ENCODE data around the gene DHX57. TPM values are rescaled to one million over a fixed set of nuclear protein-coding genes. Genes with fewer than 3 reads are reported as not detected.
"Not testable (repeated sequence)": the region's sequence is repeated elsewhere in the genome, so short reads cannot be mapped to it uniquely, and the experiment has no call there.

Gene DHX57
- total and polyA plus RNA-seq, 5 donors from 2014 or later: 6.2 to 18.0 (median 7.6) TPM

DNA sequence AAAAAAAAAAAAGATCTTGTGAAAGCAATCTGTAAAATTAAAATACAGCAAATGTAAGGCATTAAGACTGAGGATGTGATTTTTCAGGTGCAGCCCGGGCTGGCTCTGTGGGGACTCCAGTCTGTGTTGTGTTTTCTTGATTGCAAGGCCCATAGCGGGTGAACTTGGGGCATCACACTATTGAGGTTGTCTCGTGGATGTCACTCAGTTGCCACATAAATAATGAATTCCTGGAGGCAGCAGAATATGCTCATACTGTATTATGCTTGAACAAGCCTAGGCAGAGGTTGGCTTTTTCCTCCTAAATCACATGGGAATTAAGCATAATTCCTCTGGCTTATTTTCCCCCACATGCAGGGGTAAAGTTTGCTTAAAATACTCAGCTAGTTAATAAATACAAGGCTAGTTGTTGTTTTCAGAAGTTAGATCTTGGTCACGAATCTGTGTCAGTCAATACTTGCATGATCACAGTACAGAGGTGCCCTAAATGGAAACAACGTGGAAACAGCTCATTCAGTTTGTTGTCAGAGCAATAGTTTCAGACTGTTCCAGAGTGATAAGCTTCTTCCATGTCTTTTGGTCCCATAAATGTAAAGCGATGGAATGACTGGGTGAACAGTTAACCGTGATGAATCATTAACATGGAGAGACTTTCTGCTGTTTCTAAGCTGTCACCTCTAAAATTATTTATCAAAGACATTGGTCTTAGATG is 81.3 kb downstream of the DHX57 start:
- H3K4me3 ChIP-seq (ENCODE audit: low read depth, low read length): no peak overlapping the region
- H3K9me3 ChIP-seq (ENCODE audit: control insufficient read depth in 2 of 2, low read length in 2 of 2): no peaks in the 10 kb centered on the region
- no peaks in the 10 kb centered on the region for H3K9me3 Mint-ChIP-seq
- H3K4me1 Mint-ChIP-seq: no peaks in the 10 kb centered on the region
- H3K27ac ChIP-seq (ENCODE audit: insufficient read depth, low read length, poor library complexity, severe bottlenecking): no peak overlapping the region
- peaks cover 13% of the 10 kb centered on the region for H3K36me3 Mint-ChIP-seq
- peaks cover 9% of the 10 kb centered on the region for H3K36me3 ChIP-seq (ENCODE audit: control insufficient read depth, insufficient read depth, low read length)
- no peaks in the 10 kb centered on the region for H3K4me1 ChIP-seq (ENCODE audit: control insufficient read depth, insufficient read depth, low read length, poor library complexity, severe bottlenecking)
- H3K4me3 Mint-ChIP-seq: no peak overlapping the region
- no peak for ATAC-seq (ENCODE audit: low read depth in 2 of 2)
- no peaks in the 10 kb centered on the region for H3K27me3 ChIP-seq (ENCODE audit: control insufficient read depth, insufficient read depth, low read length)
- H3K27ac Mint-ChIP-seq: no peak overlapping the region
- no peaks in the 10 kb centered on the region for H3K27me3 Mint-ChIP-seq
- no peak for DNase-seq

GRCh38 chr2:38793511-38793910 is 82.2 kb downstream of the DHX57 start:
- H3K36me3 ChIP-seq (ENCODE audit: control insufficient read depth, insufficient read depth, low read length): peaks cover 9% of the 10 kb centered on the region
- H3K27me3 ChIP-seq (ENCODE audit: control insufficient read depth, insufficient read depth, low read length): no peaks in the 10 kb centered on the region
- Mint-ChIP-seq H3K36me3 (peaks cover 12% of the 10 kb centered on the region), H3K9me3 (no peaks in the 10 kb centered on the region), H3K27ac (no peak overlapping the region), H3K4me1 (no peaks in the 10 kb centered on the region), H3K4me3 (no peak overlapping the region), H3K27me3 (no peaks in the 10 kb centered on the region)
- DNase-seq: no peak
- no peak overlapping the region for H3K27ac ChIP-seq (ENCODE audit: insufficient read depth, low read length, poor library complexity, severe bottlenecking)
- ATAC-seq (ENCODE audit: low read depth in 2 of 2): no peak
- no peak overlapping the region for H3K4me3 ChIP-seq (ENCODE audit: low read depth, low read length)
- no peaks in the 10 kb centered on the region for H3K9me3 ChIP-seq (ENCODE audit: control insufficient read depth in 2 of 2, low read length in 2 of 2)
- H3K4me1 ChIP-seq (ENCODE audit: control insufficient read depth, insufficient read depth, low read length, poor library complexity, severe bottlenecking): no peaks in the 10 kb centered on the region

GRCh38 chr2:38792751-38793150 is 83.0 kb downstream of the DHX57 start:
- H3K4me1 ChIP-seq (ENCODE audit: control insufficient read depth, insufficient read depth, low read length, poor library complexity, severe bottlenecking): no peaks in the 10 kb centered on the region
- Mint-ChIP-seq H3K9me3 (no peaks in the 10 kb centered on the region), H3K4me1 (no peaks in the 10 kb centered on the region), H3K27me3 (no peaks in the 10 kb centered on the region), H3K27ac (no peak overlapping the region), H3K4me3 (no peak overlapping the region), H3K36me3 (peaks cover 4% of the 10 kb centered on the region)
- no peak overlapping the region for H3K4me3 ChIP-seq (ENCODE audit: low read depth, low read length)
- no peak for DNase-seq
- ATAC-seq (ENCODE audit: low read depth in 2 of 2): no peak
- no peaks in the 10 kb centered on the region for H3K9me3 ChIP-seq (ENCODE audit: control insufficient read depth in 2 of 2, low read length in 2 of 2)
- H3K27me3 ChIP-seq (ENCODE audit: control insufficient read depth, insufficient read depth, low read length): no peaks in the 10 kb centered on the region
- H3K36me3 ChIP-seq (ENCODE audit: control insufficient read depth, insufficient read depth, low read length): peaks cover 6% of the 10 kb centered on the region
- H3K27ac ChIP-seq (ENCODE audit: insufficient read depth, low read length, poor library complexity, severe bottlenecking): no peak overlapping the region

GRCh38 chr2:38792321-38792720 is 83.4 kb downstream of the DHX57 start:
- H3K9me3 ChIP-seq (ENCODE audit: control insufficient read depth in 2 of 2, low read length in 2 of 2); ATAC-seq (ENCODE audit: low read depth in 2 of 2); H3K4me1 ChIP-seq (ENCODE audit: control insufficient read depth, insufficient read depth, low read length, poor library complexity, severe bottlenecking); H3K27me3 ChIP-seq (ENCODE audit: control insufficient read depth, insufficient read depth, low read length); H3K9me3 Mint-ChIP-seq; H3K27ac Mint-ChIP-seq; H3K36me3 Mint-ChIP-seq; H3K36me3 ChIP-seq (ENCODE audit: control insufficient read depth, insufficient read depth, low read length); H3K4me3 ChIP-seq (ENCODE audit: low read depth, low read length); H3K27ac ChIP-seq (ENCODE audit: insufficient read depth, low read length, poor library complexity, severe bottlenecking); DNase-seq; H3K4me3 Mint-ChIP-seq; H3K4me1 Mint-ChIP-seq; H3K27me3 Mint-ChIP-seq: not testable (repeated sequence)

GRCh38 chr2:38791744-38792143 is 84.0 kb downstream of the DHX57 start:
- Mint-ChIP-seq H3K36me3 (no peaks in the 10 kb centered on the region), H3K9me3 (no peaks in the 10 kb centered on the region)

DNA sequence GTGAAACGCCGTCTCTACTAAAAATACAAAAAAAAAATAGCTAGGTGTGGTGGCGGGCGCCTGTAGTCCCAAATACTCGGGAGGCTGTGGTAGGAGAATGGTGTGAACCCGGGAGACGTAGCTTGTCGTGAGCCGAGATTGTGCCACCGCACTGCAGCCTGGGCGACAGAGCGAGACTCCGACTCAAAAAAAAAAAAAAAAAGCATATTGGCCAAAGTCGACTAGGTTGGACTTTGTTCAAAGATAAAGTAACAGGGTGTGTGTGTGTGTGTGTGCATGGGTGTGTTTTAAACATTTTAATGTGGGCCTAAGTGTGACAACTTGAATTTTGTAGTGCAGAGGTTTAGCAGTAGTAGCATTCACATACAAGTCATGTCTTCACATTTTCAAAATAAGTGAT is 86.0 kb downstream of the DHX57 start:
- Histone ChIP-seq H3K36me3 (ENCODE audit: control insufficient read depth, insufficient read depth, low read length) (no peaks in the 10 kb centered on the region), H3K27ac (ENCODE audit: insufficient read depth, low read length, poor library complexity, severe bottlenecking) (no peak overlapping the region), H3K4me1 (ENCODE audit: control insufficient read depth, insufficient read depth, low read length, poor library complexity, severe bottlenecking) (no peaks in the 10 kb centered on the region), H3K9me3 (ENCODE audit: control insufficient read depth in 2 of 2, low read length in 2 of 2) (no peaks in the 10 kb centered on the region), H3K27me3 (ENCODE audit: control insufficient read depth, insufficient read depth, low read length) (no peaks in the 10 kb centered on the region), H3K4me3 (ENCODE audit: low read depth, low read length) (no peak overlapping the region)
- Mint-ChIP-seq H3K4me1 (no peaks in the 10 kb centered on the region), H3K36me3 (no peaks in the 10 kb centered on the region), H3K9me3 (no peaks in the 10 kb centered on the region), H3K27ac (no peak overlapping the region), H3K4me3 (no peak overlapping the region), H3K27me3 (no peaks in the 10 kb centered on the region)
- ATAC-seq (ENCODE audit: low read depth in 2 of 2) (no peak), DNase-seq (no peak)

More at GRCh38 chr2:38791744-38792143, 84.0 kb downstream of the DHX57 start:
- Mint-ChIP-seq H3K4me3 (no peak overlapping the region), H3K27ac (no peak overlapping the region), H3K27me3 (no peaks in the 10 kb centered on the region), H3K4me1 (no peaks in the 10 kb centered on the region)
- Histone ChIP-seq H3K9me3 (ENCODE audit: control insufficient read depth in 2 of 2, low read length in 2 of 2) (no peaks in the 10 kb centered on the region), H3K36me3 (ENCODE audit: control insufficient read depth, insufficient read depth, low read length) (no peaks in the 10 kb centered on the region), H3K4me3 (ENCODE audit: low read depth, low read length) (no peak overlapping the region), H3K4me1 (ENCODE audit: control insufficient read depth, insufficient read depth, low read length, poor library complexity, severe bottlenecking) (no peaks in the 10 kb centered on the region), H3K27ac (ENCODE audit: insufficient read depth, low read length, poor library complexity, severe bottlenecking) (no peak overlapping the region), H3K27me3 (ENCODE audit: control insufficient read depth, insufficient read depth, low read length) (no peaks in the 10 kb centered on the region)
- DNase-seq (no peak), ATAC-seq (ENCODE audit: low read depth in 2 of 2) (no peak)

GRCh38 chr2:38788306-38788705 is 87.4 kb downstream of the DHX57 start:
- no peaks in the 10 kb centered on the region for H3K4me1 Mint-ChIP-seq
- Histone ChIP-seq H3K4me3 (ENCODE audit: low read depth, low read length) (no peak overlapping the region), H3K27ac (ENCODE audit: insufficient read depth, low read length, poor library complexity, severe bottlenecking) (no peak overlapping the region), H3K9me3 (ENCODE audit: control insufficient read depth in 2 of 2, low read length in 2 of 2) (no peaks in the 10 kb centered on the region), H3K27me3 (ENCODE audit: control insufficient read depth, insufficient read depth, low read length) (no peaks in the 10 kb centered on the region), H3K4me1 (ENCODE audit: control insufficient read depth, insufficient read depth, low read length, poor library complexity, severe bottlenecking) (no peaks in the 10 kb centered on the region), H3K36me3 (ENCODE audit: control insufficient read depth, insufficient read depth, low read length) (no peaks in the 10 kb centered on the region)
- ATAC-seq (ENCODE audit: low read depth in 2 of 2) (no peak), DNase-seq (no peak)
- H3K4me3 Mint-ChIP-seq: no peak overlapping the region
- no peaks in the 10 kb centered on the region for H3K9me3 Mint-ChIP-seq
- no peaks in the 10 kb centered on the region for H3K27me3 Mint-ChIP-seq
- H3K27ac Mint-ChIP-seq: no peak overlapping the region
- H3K36me3 Mint-ChIP-seq: no peaks in the 10 kb centered on the region

GRCh38 chr2:38783586-38783985 is 92.1 kb downstream of the DHX57 start:
- H3K27me3 Mint-ChIP-seq: no peaks in the 10 kb centered on the region
- peaks cover 10% of the 10 kb centered on the region for H3K36me3 Mint-ChIP-seq
- DNase-seq (no peak), ATAC-seq (ENCODE audit: low read depth in 2 of 2) (no peak)
- peak overlapping the region in 1 of 4 donors; percentile 21 for H3K4me3 Mint-ChIP-seq
- H3K4me1 Mint-ChIP-seq: peaks cover 0 to 13% (median 8%) of the 10 kb centered on the region in 4 donors
- peaks cover 8% of the 10 kb centered on the region for H3K4me1 ChIP-seq (ENCODE audit: control insufficient read depth, insufficient read depth, low read length, poor library complexity, severe bottlenecking)
- no peaks in the 10 kb centered on the region for H3K27me3 ChIP-seq (ENCODE audit: control insufficient read depth, insufficient read depth, low read length)
- H3K36me3 ChIP-seq (ENCODE audit: control insufficient read depth, insufficient read depth, low read length): peaks cover 13% of the 10 kb centered on the region
- H3K27ac ChIP-seq (ENCODE audit: insufficient read depth, low read length, poor library complexity, severe bottlenecking): no peak overlapping the region
- H3K9me3 ChIP-seq (ENCODE audit: control insufficient read depth in 2 of 2, low read length in 2 of 2): no peaks in the 10 kb centered on the region
- no peak overlapping the region for H3K4me3 ChIP-seq (ENCODE audit: low read depth, low read length)
- no peaks in the 10 kb centered on the region for H3K9me3 Mint-ChIP-seq
- H3K27ac Mint-ChIP-seq: no peak overlapping the region
